SK-N-MC (cell line): ENCODE data around the gene CASZ1.

Source experiments
- EZH2 ChIP-seq: fragments of 200-600 bp; sonication (generic); IDR thresholded peaks from one replicate; pipeline ENCODE4 v1.6.1; 2017; ENCODE audit warnings: antibody characterized with exemption
- POLR2AphosphoS5 ChIP-seq: IDR thresholded peaks from 2 replicates; pipeline ENCODE4 v1.6.1; 2012; ENCODE audit warnings: mild to moderate bottlenecking, low read depth, low read length, borderline replicate concordance

- no peak for TF ChIP-seq EZH2
- no peak for TF ChIP-seq POLR2AphosphoS5
Observed at GRCh38 chr1:10784998-10785727, 11.3 kb downstream of the CASZ1 start.
